CD4-positive, alpha-beta T cell (primary cell): Measurements from ENCODE around the gene MAP3K9. TPM values are rescaled to one million over a fixed set of nuclear protein-coding genes. Genes with fewer than 3 reads are reported as not detected.

Experiments used
- ATAC-seq: fragments of 200-7000 bp; cut with Tn5 transposase; one replicate; pipeline ENCODE4 v1.10.0; 2022; ENCODE audit warnings: mild to moderate bottlenecking; ENCODE audit not compliant: poor library complexity
- CTCF ChIA-PET: fragments of 350-600 bp; sonication (Branson Sonifier 250); formaldehyde crosslinking; loops from one replicate; lab custom pipeline; 2021; ENCODE audit warnings: antibody characterized with exemption, inconsistent platforms; lab: Charles Lee
- POLR2A ChIA-PET: fragments of 350-600 bp; sonication (Branson Sonifier 250); formaldehyde crosslinking; loops from one replicate; lab custom pipeline; 2021; ENCODE audit warnings: antibody characterized with exemption, inconsistent platforms; lab: Charles Lee
- DNase-seq, 14 experiments: peaks; one replicate each; pipeline ENCODE4 v3.0.0-alpha.2; 2013 to 2020; ENCODE audit warnings: mixed read lengths in 2 of 14
- H3K27ac ChIP-seq, 2 donors: one replicate each; pipeline versions ENCODE4 v1.5.1 to v1.7.0; 2013; ENCODE audit warnings: low read length in 2 of 2, low read depth in 1 of 2, mild to moderate bottlenecking in 1 of 2
- H3K27me3 ChIP-seq, 2 experiments: 1 replicate in 1 of 2; 2 replicates in 1 of 2; pipeline versions ENCODE4 v1.6.1 to v1.7.0; 2013; ENCODE audit warnings: low read length in 2 of 2, control low read depth in 1 of 2, mild to moderate bottlenecking in 1 of 2, moderate library complexity in 1 of 2; ENCODE audit not compliant: insufficient read depth in 2 of 2, control insufficient read depth in 1 of 2
- H3K36me3 ChIP-seq: one replicate; pipeline ENCODE4 v1.6.1; 2013; ENCODE audit warnings: low read length, control low read depth; ENCODE audit not compliant: insufficient read depth
- H3K4me1 ChIP-seq: one replicate; pipeline ENCODE4 v1.6.1; 2013; ENCODE audit warnings: low read length, control low read depth; ENCODE audit not compliant: insufficient read depth
- H3K4me3 ChIP-seq: one replicate; pipeline ENCODE4 v1.5.1; 2013; ENCODE audit warnings: mild to moderate bottlenecking, low read length, moderate library complexity
- H3K9me3 ChIP-seq, 2 experiments: 1 replicate in 1 of 2; 2 replicates in 1 of 2; pipeline versions ENCODE4 v1.6.1 to v1.7.0; 2013; ENCODE audit warnings: low read length in 2 of 2, mild to moderate bottlenecking in 2 of 2, control low read depth in 1 of 2, moderate library complexity in 1 of 2; ENCODE audit not compliant: control insufficient read depth in 1 of 2, insufficient read depth in 1 of 2
- H3K27ac Mint-ChIP-seq: one replicate; pipeline ENCODE4 v1.8.0; 2020; ENCODE audit warnings: mixed read lengths
- H3K27me3 Mint-ChIP-seq: one replicate; pipeline ENCODE4 v1.8.0; 2021; ENCODE audit warnings: mixed read lengths
- H3K36me3 Mint-ChIP-seq: one replicate; pipeline ENCODE4 v1.8.0; 2021; ENCODE audit warnings: low read depth, mixed read lengths
- H3K4me1 Mint-ChIP-seq: one replicate; pipeline ENCODE4 v1.8.0; 2021; ENCODE audit warnings: low read depth, mixed read lengths
- H3K4me3 Mint-ChIP-seq: one replicate; pipeline ENCODE4 v1.8.0; 2020; ENCODE audit warnings: mild to moderate bottlenecking, mixed read lengths
- H3K9me3 Mint-ChIP-seq: one replicate; pipeline ENCODE4 v1.8.0; 2020; ENCODE audit warnings: mixed read lengths
- intact Hi-C, 2 experiments: fragments of 100-400 bp; cut with DNase I in 1 of 2; cut with micrococcal nuclease in 1 of 2; formaldehyde crosslinking; loops; one replicate each; pipeline versions ENCODE4 v1.15.1 to v1.9.0; 2023 to 2025; cut with DNase I, micrococcal nuclease
- total RNA-seq, 174 experiments: library from RNA in 2 of 174; stranded (reverse) in 2 of 174; gene quantifications; one replicate each; pipeline ENCODE4 v1.2.3 and lab custom pipeline; 2021 to 2026
- TF ChIP-seq, protein P1 (sequence below): fragments of 200-600 bp; IDR thresholded peaks from one replicate; pipeline ENCODE4 v1.8.0; 2022; ENCODE audit warnings: antibody characterized with exemption, mild to moderate bottlenecking

Gene MAP3K9
- total RNA-seq, 2 experiments from 2014 or later = 5.9 to 6.3 TPM

DNA sequence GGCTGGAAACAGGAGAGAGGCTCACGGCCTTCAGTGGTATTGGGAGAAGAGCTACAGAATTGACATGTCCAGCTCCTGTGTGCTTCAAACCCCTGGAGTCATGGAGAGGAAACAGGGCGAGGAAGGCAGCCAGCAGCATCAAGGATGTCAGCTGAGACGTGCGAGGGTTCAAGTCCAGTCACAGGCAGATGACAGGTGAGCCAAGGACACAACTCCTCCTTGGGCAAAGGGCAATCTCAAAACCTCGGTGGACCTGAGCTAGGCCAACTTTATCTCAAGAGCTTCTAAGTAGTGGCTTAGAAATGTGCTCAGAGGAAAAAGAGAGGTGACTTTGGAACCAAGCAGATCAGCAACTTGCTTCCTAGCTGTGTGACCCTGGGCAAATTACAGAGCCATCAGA is 86.0 kb downstream of the MAP3K9 start:
- H3K27me3 Mint-ChIP-seq = no peaks in the 10 kb centered on the region
- no peaks in the 10 kb centered on the region for H3K4me1 Mint-ChIP-seq
- intact Hi-C loops = no loop called here
- H3K27me3 ChIP-seq = no peaks in the 10 kb centered on the region
- no peaks in the 10 kb centered on the region for H3K36me3 ChIP-seq
- DNase-seq = no peak
- H3K27ac Mint-ChIP-seq = no peak overlapping the region
- H3K9me3 ChIP-seq = no peaks in the 10 kb centered on the region
- TF ChIP-seq, protein P1, sequence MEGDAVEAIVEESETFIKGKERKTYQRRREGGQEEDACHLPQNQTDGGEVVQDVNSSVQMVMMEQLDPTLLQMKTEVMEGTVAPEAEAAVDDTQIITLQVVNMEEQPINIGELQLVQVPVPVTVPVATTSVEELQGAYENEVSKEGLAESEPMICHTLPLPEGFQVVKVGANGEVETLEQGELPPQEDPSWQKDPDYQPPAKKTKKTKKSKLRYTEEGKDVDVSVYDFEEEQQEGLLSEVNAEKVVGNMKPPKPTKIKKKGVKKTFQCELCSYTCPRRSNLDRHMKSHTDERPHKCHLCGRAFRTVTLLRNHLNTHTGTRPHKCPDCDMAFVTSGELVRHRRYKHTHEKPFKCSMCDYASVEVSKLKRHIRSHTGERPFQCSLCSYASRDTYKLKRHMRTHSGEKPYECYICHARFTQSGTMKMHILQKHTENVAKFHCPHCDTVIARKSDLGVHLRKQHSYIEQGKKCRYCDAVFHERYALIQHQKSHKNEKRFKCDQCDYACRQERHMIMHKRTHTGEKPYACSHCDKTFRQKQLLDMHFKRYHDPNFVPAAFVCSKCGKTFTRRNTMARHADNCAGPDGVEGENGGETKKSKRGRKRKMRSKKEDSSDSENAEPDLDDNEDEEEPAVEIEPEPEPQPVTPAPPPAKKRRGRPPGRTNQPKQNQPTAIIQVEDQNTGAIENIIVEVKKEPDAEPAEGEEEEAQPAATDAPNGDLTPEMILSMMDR = no peak
- no peaks in the 10 kb centered on the region for H3K9me3 Mint-ChIP-seq
- CTCF ChIA-PET = no interaction called here
- H3K4me3 Mint-ChIP-seq = no peak overlapping the region
- no peak overlapping the region for H3K27ac ChIP-seq
- POLR2A ChIA-PET = no interaction called here
- no peaks in the 10 kb centered on the region for H3K4me1 ChIP-seq
- no peaks in the 10 kb centered on the region for H3K36me3 Mint-ChIP-seq
- no peak for ATAC-seq
- H3K4me3 ChIP-seq = no peak overlapping the region

DNA sequence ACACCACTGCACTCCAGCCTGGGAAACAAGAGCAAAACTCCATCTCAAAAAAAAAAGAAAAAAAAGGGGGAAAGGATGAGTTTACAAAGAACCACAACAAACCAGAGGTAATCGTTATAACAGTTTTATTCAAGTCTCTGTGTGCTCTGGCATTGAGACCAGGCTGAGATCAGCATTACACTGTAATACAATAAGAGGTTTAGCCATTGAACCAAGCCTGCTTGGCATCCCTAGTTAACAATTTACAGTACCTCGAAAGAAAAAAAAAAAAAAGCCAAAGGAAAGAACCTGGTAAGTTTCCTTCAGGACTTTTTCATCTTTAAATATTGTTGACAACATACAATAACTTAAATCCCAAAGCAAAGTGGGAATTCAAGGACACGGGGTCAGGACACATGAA is 86.9 kb downstream of the MAP3K9 start:
- H3K9me3 Mint-ChIP-seq = no peaks in the 10 kb centered on the region
- H3K4me3 Mint-ChIP-seq = no peak overlapping the region
- intact Hi-C loops = no loop called here
- H3K36me3 ChIP-seq = no peaks in the 10 kb centered on the region
- DNase-seq = no peak
- no peaks in the 10 kb centered on the region for H3K27me3 ChIP-seq
- ATAC-seq = no peak
- no peak overlapping the region for H3K27ac ChIP-seq
- H3K4me1 ChIP-seq = no peaks in the 10 kb centered on the region
- H3K27ac Mint-ChIP-seq = no peak overlapping the region
- H3K9me3 ChIP-seq = no peaks in the 10 kb centered on the region
- no peaks in the 10 kb centered on the region for H3K4me1 Mint-ChIP-seq
- TF ChIP-seq, protein P1 = no peak
- POLR2A ChIA-PET = no interaction called here
- H3K36me3 Mint-ChIP-seq = no peaks in the 10 kb centered on the region
- CTCF ChIA-PET = no interaction called here
- H3K4me3 ChIP-seq = no peak overlapping the region
- no peaks in the 10 kb centered on the region for H3K27me3 Mint-ChIP-seq

DNA sequence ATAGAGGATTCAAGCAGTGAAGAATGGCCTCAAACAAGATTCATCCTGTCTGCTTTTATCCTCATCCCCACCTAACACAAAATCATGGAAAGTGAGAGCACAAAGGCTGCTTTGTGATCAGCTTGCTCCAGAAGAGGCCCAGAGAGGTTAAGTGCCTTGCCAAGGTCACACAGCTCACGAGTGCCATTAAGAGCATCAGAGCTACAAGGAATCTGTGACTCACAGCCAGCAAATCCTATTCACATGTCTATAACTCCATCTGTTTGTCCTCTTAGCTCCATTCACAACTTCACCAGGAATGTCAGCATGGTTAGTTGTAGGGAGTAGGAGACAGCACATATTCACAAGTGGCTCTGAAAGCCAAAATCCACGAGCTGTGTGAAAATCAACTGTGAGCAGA is 87.8 kb downstream of the MAP3K9 start:
- no peaks in the 10 kb centered on the region for H3K36me3 Mint-ChIP-seq
- H3K4me3 Mint-ChIP-seq = no peak overlapping the region

More for the DNA sequence above, 87.8 kb downstream of the MAP3K9 start:
- Histone ChIP-seq H3K36me3 (no peaks in the 10 kb centered on the region), H3K27ac (no peak overlapping the region), H3K27me3 (no peaks in the 10 kb centered on the region), H3K4me3 (no peak overlapping the region), H3K4me1 (no peaks in the 10 kb centered on the region), H3K9me3 (no peaks in the 10 kb centered on the region)
- TF ChIP-seq, protein P1 = no peak
- Mint-ChIP-seq H3K4me1 (no peaks in the 10 kb centered on the region), H3K27me3 (no peaks in the 10 kb centered on the region), H3K9me3 (no peaks in the 10 kb centered on the region), H3K27ac (no peak overlapping the region)
- ChIA-PET POLR2A (interaction anchor here (0.6 kb wide), 1 partner anchor 95 kb away, joined by 3 read pairs; no protein-coding TSS in a partner anchor), CTCF (no interaction called here)
- intact Hi-C loops = no loop called here
- ATAC-seq (no peak), DNase-seq (no peak)
